Activated CD4-positive, alpha-beta T cell treated with anti-CD3 and anti-CD28 coated beads for 36 hours (primary cell): ENCODE measurements around the gene ZP1. TPM values are rescaled to one million over a fixed set of nuclear protein-coding genes. Genes with fewer than 3 reads are reported as not detected.
A peak's percentile ranks its signal among the peaks of the same experiment; 100 is the strongest.

Source experiments
- ATAC-seq: fragments of 200-7000 bp; cut with Tn5 transposase; one replicate; pipeline ENCODE4 v1.10.0; 2021; ENCODE audit warnings: mild to moderate bottlenecking, moderate library complexity
- CTCF ChIA-PET: fragments of 350-600 bp; sonication (Branson Sonifier 250); formaldehyde crosslinking; loops from one replicate; lab custom pipeline; 2021; ENCODE audit warnings: antibody characterized with exemption; lab: Charles Lee
- POLR2A ChIA-PET: fragments of 350-600 bp; sonication (Branson Sonifier 250); formaldehyde crosslinking; loops from one replicate; lab custom pipeline; 2021; ENCODE audit warnings: antibody characterized with exemption, inconsistent platforms; lab: Charles Lee
- DNase-seq: peaks from one replicate; pipeline ENCODE4 v3.0.0-alpha.2; 2020
- H3K27ac Mint-ChIP-seq: one replicate; pipeline ENCODE4 v1.8.0; 2021; ENCODE audit warnings: mixed read lengths
- H3K27me3 Mint-ChIP-seq: one replicate; pipeline ENCODE4 v1.8.0; 2021; ENCODE audit warnings: mixed read lengths
- H3K36me3 Mint-ChIP-seq: one replicate; pipeline ENCODE4 v1.8.0; 2021; ENCODE audit warnings: low read depth, mixed read lengths
- H3K4me1 Mint-ChIP-seq: one replicate; pipeline ENCODE4 v1.8.0; 2021; ENCODE audit warnings: mixed read lengths
- H3K4me3 Mint-ChIP-seq: one replicate; pipeline ENCODE4 v1.8.0; 2021; ENCODE audit warnings: mild to moderate bottlenecking, moderate library complexity, mixed read lengths
- H3K9me3 Mint-ChIP-seq: one replicate; pipeline ENCODE4 v1.8.0; 2021; ENCODE audit warnings: low read depth, mixed read lengths
- intact Hi-C, 2 experiments: fragments of 100-400 bp; cut with DNase I in 1 of 2; cut with micrococcal nuclease in 1 of 2; formaldehyde crosslinking; loops; one replicate each; pipeline versions ENCODE4 v1.14.2 to v1.15.1; 2022 to 2024; cut with DNase I, micrococcal nuclease
- total RNA-seq, 2 experiments: library from RNA; stranded (reverse); gene quantifications; one replicate each; pipeline ENCODE4 v1.2.3, GENCODE V29; 2021

The ZP1 gene
- total RNA-seq, 2 experiments from 2014 or later: not detected

DNA sequence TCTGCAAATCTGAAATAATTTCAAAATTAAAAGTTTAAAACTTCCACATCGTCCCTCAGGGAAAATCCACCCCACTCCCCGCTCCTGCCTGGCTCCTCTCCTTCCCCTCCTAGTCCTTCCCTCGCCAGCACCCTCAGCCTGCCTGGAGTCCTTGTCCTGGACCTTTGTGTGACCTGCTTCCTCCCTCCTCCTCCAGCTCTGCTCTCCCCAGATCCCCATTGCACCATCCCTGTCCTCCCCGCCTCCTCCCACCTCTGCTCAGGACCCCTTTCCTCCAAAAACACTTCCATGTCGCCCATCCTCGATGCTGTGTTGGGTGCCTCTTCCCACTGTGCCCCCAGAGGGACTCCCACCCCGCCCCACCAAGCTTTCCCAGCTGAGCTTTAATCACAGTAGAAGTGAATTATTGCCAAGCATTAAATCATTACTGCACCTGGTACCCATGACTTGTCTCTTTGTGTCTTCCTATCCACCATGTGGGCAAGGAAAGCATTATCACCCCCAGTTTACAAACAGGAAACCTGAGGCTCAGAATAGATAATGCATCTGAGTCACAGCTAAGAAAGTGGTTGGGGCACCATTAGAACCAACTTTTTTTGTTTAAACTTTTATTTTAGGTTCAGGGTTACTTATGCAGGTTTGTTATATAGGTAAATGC is 2.4 kb upstream of the ZP1 start:
- no peaks in the 10 kb centered on the region for H3K27me3 Mint-ChIP-seq
- CTCF ChIA-PET: interaction anchor here (0.7 kb wide), 1 partner anchor 11 kb away, joined by 3 read pairs; no protein-coding TSS in a partner anchor
- H3K4me1 Mint-ChIP-seq: no peaks in the 10 kb centered on the region
- no peak for ATAC-seq
- no peaks in the 10 kb centered on the region for H3K36me3 Mint-ChIP-seq
- POLR2A ChIA-PET: no interaction called here
- DNase-seq: no peak
- intact Hi-C loops: no loop called here
- no peak overlapping the region for H3K4me3 Mint-ChIP-seq
- H3K9me3 Mint-ChIP-seq: no peaks in the 10 kb centered on the region
- H3K27ac Mint-ChIP-seq: no peak overlapping the region

DNA sequence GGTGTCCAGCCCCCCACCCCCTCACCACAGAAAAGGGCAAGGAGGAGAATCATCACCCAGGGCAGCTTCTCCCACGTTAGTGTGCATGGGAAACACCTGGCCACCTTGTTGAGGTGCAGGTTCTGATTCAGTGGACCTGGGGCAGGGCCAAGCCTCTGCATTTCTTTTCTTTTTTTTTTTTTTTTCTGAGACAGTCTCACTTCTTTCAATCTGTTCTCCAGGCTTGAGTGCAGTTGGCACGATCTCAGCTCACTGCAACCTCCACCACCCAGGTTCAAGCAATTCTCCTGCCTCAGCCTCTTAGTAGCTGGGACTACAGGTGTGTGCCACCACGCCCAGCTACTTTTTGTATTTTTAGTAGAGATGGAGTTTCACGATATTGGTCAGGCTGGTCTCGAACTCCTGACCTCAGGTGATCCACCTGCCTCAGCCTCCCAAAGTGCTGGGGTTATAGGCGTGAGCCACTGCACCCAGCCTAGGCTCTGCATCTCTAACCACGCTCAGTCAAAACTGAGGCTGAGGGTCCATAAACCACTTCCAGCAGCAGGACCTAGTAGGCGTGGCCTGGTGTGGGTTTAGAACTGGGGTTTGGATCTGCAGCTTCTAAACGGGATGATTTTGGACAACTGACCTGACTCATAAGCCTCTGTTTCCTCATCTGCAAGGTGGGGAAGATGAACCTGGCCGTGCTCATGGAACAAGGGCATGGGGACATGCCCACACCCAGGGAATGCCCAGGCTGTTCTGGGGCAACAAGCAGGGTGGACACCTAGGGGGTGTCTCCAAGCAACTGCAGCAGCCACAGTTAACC is 734 bp downstream of the ZP1 start:
- intact Hi-C loops: no loop called here
- DNase-seq: no peak
- ChIA-PET POLR2A (no interaction called here), CTCF (interaction anchor here (0.7 to 1.9 kb wide), 3 partner anchors 13 to 37 kb away, joined by 3 to 8 read pairs (median 4); partner anchors contain the start of gene PTGDR2)
- peaks cover 5% of the 10 kb centered on the region for H3K4me1 Mint-ChIP-seq
- no peak overlapping the region for H3K27ac Mint-ChIP-seq
- no peaks in the 10 kb centered on the region for H3K27me3 Mint-ChIP-seq
- no peaks in the 10 kb centered on the region for H3K36me3 Mint-ChIP-seq
- no peaks in the 10 kb centered on the region for H3K9me3 Mint-ChIP-seq
- no peak for ATAC-seq
- H3K4me3 Mint-ChIP-seq: no peak overlapping the region

DNA sequence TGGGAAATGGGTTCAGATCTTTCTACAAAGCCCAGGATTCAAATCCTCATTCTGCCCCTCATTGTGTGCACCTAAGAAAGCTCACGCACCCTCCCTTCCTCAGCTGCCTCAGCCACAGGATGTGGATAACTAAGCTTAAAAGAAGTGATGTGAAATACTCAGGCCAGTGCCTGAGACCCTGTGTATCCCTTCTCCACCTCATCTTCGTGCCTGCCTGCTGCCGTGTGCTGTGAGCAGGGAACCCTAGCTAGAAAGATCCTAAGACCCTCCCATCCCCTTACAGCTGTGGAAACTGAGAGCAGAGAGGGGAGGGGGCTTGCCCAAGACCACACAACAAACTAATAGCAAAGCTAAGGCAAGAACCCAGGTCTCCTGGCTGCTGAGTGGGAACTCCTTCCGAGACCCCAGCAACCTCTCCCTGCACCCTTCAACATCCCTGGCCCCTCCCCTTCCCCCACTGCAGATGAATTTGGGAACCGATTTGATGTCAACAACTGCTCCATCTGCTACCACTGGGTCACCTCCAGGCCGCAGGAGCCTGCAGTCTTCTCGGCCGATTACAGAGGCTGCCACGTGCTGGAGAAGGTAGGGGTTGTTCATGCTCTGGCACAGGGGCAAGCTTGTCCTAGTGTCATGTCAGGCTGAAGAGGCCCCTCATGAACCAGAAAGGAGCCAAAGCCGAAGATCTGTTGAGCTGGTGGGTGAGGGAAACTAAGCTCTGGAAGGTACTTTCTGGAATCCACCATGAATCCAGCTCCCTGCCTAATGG is 1.5 kb downstream of the ZP1 start:
- POLR2A ChIA-PET: no interaction called here
- ATAC-seq: no peak
- no peak for DNase-seq
- CTCF ChIA-PET: interaction anchor here (1.3 to 1.9 kb wide), 2 partner anchors 13 to 38 kb away, joined by 4 to 8 read pairs; partner anchors contain the start of gene PTGDR2
- H3K9me3 Mint-ChIP-seq: no peaks in the 10 kb centered on the region
- no peaks in the 10 kb centered on the region for H3K27me3 Mint-ChIP-seq
- intact Hi-C loops: no loop called here
- no peak overlapping the region for H3K4me3 Mint-ChIP-seq
- peaks cover 6% of the 10 kb centered on the region for H3K4me1 Mint-ChIP-seq
- no peak overlapping the region for H3K27ac Mint-ChIP-seq
- no peaks in the 10 kb centered on the region for H3K36me3 Mint-ChIP-seq

DNA sequence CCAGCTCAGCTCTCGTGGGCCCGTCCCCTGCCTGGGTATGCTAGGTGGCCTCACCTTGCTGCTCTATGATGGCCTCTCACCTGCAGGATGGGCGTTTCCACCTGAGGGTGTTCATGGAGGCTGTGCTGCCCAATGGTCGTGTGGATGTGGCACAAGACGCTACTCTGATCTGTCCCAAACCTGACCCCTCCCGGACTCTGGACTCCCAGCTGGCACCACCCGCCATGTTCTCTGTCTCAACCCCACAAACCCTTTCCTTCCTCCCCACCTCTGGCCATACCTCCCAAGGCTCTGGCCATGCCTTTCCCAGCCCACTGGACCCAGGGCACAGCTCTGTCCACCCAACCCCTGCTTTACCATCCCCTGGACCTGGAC is 2.1 kb downstream of the ZP1 start:
- no peak overlapping the region for H3K27ac Mint-ChIP-seq
- H3K9me3 Mint-ChIP-seq: no peaks in the 10 kb centered on the region
- intact Hi-C loops: no loop called here
- CTCF ChIA-PET: interaction anchor here (1.3 to 1.9 kb wide), 2 partner anchors 14 to 38 kb away, joined by 4 to 8 read pairs; partner anchors contain the start of gene PTGDR2
- H3K36me3 Mint-ChIP-seq: no peaks in the 10 kb centered on the region
- no peaks in the 10 kb centered on the region for H3K27me3 Mint-ChIP-seq
- DNase-seq (no peak), ATAC-seq (no peak)
- POLR2A ChIA-PET: no interaction called here
- H3K4me1 Mint-ChIP-seq: peaks cover 6% of the 10 kb centered on the region
- H3K4me3 Mint-ChIP-seq: no peak overlapping the region

DNA sequence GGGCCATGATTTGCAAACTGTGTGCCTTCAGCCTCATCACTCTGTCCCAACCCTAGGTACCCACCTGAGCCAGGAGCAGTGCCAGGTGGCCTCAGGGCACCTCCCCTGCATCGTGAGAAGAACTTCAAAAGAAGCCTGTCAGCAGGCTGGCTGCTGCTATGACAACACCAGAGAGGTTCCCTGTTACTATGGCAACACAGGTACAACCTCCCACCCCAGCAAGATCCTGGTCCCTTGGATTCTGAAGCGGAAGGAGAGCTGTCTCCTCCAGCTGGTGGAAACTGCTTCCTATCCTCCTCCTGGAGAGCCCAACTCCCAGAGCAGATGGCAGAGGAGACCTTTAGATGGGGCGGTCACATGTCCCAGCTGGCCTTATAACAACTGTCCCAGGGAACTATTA is 2.9 kb downstream of the ZP1 start:
- peaks cover 6% of the 10 kb centered on the region for H3K4me1 Mint-ChIP-seq
- no peaks in the 10 kb centered on the region for H3K27me3 Mint-ChIP-seq
- H3K9me3 Mint-ChIP-seq: no peaks in the 10 kb centered on the region
- POLR2A ChIA-PET: interaction anchor here (0.6 kb wide), 1 partner anchor 109 kb away, joined by 3 read pairs; no protein-coding TSS in a partner anchor
- no peak for DNase-seq
- no peak overlapping the region for H3K4me3 Mint-ChIP-seq
- no peak overlapping the region for H3K27ac Mint-ChIP-seq
- no peak for ATAC-seq
- H3K36me3 Mint-ChIP-seq: peaks cover 2% of the 10 kb centered on the region
- intact Hi-C loops: no loop called here
- CTCF ChIA-PET: no interaction called here

DNA sequence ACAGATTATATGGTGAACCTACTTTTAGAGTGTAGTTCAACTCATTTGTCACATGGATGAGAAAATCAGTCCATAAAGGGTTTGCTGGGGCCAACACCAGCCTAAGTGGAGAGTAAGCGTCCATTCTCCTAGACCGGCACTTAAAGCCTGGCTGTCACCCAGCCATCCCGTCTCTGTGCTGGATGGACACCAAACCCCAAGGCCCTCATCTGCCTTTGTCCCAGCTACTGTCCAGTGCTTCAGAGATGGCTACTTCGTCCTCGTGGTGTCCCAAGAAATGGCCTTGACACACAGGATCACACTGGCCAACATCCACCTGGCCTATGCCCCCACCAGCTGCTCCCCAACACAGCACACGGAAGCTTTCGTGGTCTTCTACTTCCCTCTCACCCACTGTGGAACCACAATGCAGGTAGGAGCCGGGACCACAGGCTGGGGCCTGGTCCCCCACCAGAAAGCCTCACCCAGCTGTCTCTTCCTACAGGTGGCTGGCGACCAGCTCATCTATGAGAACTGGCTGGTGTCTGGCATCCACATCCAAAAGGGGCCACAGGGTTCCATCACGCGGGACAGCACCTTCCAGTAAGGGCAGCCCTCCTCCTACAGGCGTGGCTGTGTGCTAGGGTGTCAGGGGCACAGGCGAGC is 3.5 kb downstream of the ZP1 start:
- peaks cover 6% of the 10 kb centered on the region for H3K4me1 Mint-ChIP-seq
- CTCF ChIA-PET: interaction anchor here (1.1 kb wide), 1 partner anchor 11 kb away, joined by 3 read pairs; no protein-coding TSS in a partner anchor
- peaks cover 2% of the 10 kb centered on the region for H3K36me3 Mint-ChIP-seq
- H3K9me3 Mint-ChIP-seq: no peaks in the 10 kb centered on the region
- no peak overlapping the region for H3K4me3 Mint-ChIP-seq
- POLR2A ChIA-PET: interaction anchor here (0.6 kb wide), 1 partner anchor 108 kb away, joined by 3 read pairs; no protein-coding TSS in a partner anchor
- DNase-seq (no peak), ATAC-seq (peak; percentile 37)
- H3K27ac Mint-ChIP-seq: no peak overlapping the region
- intact Hi-C loops: no loop called here
- H3K27me3 Mint-ChIP-seq: no peaks in the 10 kb centered on the region

DNA sequence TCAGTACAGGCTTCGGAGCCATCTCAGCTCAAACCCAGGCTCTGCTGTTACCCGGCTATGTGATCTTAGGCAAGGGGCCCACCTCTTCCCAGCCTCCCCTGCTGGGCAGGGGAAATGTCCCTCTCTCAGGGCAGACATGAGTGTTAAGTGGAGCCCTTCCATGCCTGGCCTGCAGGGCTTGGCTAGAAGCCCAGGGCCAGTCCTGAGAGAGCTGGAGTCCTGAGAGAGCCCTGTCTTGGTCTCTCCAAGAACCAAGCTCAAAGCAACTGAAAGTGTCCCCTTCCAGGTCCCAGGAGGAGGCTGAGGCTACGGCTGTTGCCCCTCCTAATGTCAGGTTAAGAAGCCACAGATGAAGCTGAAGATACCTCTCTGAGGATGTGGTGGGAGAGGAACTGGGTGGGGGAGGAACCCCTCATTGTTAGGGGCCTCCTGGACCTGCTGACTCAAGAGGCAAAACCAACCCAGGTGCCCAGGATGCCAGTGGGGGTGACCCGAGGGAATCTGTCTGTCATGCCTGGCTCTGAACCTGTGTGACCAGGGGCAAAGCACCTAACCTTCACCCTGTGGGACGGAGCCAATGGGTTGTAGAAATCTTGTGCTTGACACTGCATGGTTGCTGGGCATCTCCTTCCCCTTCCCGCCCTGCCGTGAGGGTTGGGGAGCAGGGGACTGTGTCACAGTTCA is 4.2 kb downstream of the ZP1 start:
- intact Hi-C loops: no loop called here
- H3K4me1 Mint-ChIP-seq: peaks cover 6% of the 10 kb centered on the region
- DNase-seq (no peak), ATAC-seq (no peak)
- no peaks in the 10 kb centered on the region for H3K27me3 Mint-ChIP-seq
- H3K36me3 Mint-ChIP-seq: peaks cover 2% of the 10 kb centered on the region
- POLR2A ChIA-PET: no interaction called here
- H3K4me3 Mint-ChIP-seq: no peak overlapping the region
- H3K9me3 Mint-ChIP-seq: no peaks in the 10 kb centered on the region
- CTCF ChIA-PET: interaction anchor here (1.1 to 1.6 kb wide), 4 partner anchors 11 to 28 kb away, joined by 3 to 6 read pairs (median 4); partner anchors contain the start of gene PTGDR2
- no peak overlapping the region for H3K27ac Mint-ChIP-seq

DNA sequence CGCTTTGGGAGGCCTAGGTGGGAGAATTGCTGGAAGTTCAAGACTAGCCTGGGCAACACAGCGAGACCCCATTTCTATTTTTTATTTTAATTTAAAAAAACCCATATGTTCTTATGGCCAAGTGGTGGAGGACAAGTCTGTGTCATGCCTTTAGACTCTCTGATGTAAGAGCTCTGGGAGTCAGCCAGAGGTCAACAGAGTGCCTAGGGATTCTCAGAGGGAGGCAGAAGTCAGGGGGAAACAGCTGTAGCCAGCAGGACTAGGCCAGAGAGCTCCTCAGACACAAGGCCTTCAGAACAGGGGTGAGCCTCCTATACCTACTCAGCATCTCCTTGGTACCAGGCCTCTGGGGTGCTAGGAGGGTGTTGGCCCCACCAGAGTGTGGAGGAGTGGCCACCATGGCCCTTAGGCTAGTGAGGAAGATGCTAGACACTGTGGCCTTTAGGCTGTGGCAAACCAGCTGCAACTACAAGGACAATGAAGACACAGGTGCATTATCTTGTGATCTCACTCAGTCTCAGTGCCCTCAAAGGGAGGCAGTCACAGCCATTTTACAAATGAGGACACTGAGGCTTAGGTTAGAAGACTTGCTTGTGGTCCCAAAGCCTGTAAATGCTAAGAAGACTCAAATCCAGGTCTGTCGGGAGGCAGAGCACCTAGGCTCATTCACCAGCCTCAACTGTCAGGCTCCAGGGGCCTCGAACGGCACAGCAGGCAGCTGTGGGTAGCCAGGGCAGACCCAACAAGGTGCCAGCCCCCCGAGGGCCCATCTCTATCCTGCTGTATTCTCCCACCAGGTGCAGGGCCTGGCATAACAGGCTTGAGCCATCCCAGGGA is 5.0 kb downstream of the ZP1 start:
- Mint-ChIP-seq H3K4me3 (no peak overlapping the region), H3K4me1 (peaks cover 6% of the 10 kb centered on the region), H3K27ac (no peak overlapping the region), H3K9me3 (no peaks in the 10 kb centered on the region), H3K36me3 (peaks cover 2% of the 10 kb centered on the region), H3K27me3 (no peaks in the 10 kb centered on the region)
- ATAC-seq: no peak
- no peak for DNase-seq
- CTCF ChIA-PET: interaction anchor here (1.1 to 1.6 kb wide), 4 partner anchors 10 to 27 kb away, joined by 3 to 6 read pairs (median 4); partner anchors contain the start of gene PTGDR2
- intact Hi-C loops: no loop called here
- POLR2A ChIA-PET: interaction anchor here (0.6 kb wide), 1 partner anchor 51 kb away, joined by 3 read pairs; no protein-coding TSS in a partner anchor

DNA sequence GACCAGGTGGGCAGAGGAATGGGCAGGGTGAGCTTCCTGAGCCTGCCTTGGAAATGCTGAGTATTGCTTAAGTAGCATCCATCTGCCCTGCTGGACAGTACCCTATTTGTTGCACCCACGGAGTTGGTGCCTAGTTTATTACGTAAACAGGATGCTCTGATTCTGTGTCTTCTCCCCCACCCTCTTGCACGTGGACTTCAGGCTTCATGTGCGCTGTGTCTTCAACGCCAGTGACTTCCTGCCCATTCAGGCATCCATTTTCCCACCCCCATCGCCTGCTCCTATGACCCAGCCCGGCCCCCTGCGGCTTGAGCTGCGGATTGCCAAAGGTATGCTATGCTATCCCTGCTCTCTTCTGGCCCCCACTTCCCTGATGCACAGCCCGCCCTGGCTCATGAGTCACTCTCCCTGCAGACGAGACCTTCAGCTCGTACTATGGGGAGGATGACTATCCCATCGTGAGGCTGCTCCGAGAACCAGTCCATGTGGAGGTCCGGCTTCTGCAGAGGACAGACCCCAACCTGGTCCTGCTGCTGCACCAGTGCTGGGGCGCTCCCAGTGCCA is 5.7 kb downstream of the ZP1 start:
- ATAC-seq (peak; percentile 17), DNase-seq (no peak)
- POLR2A ChIA-PET: interaction anchor here (0.6 kb wide), 1 partner anchor 50 kb away, joined by 3 read pairs; no protein-coding TSS in a partner anchor
- no peak overlapping the region for H3K27ac Mint-ChIP-seq
- intact Hi-C loops: no loop called here
- no peaks in the 10 kb centered on the region for H3K9me3 Mint-ChIP-seq
- H3K36me3 Mint-ChIP-seq: peaks cover 5% of the 10 kb centered on the region
- peaks cover 6% of the 10 kb centered on the region for H3K4me1 Mint-ChIP-seq
- CTCF ChIA-PET: interaction anchor here (1.2 to 1.6 kb wide), 2 partner anchors 15 to 27 kb away, joined by 4 to 6 read pairs; no protein-coding TSS in a partner anchor
- H3K27me3 Mint-ChIP-seq: no peaks in the 10 kb centered on the region
- no peak overlapping the region for H3K4me3 Mint-ChIP-seq
